Ascending aorta (tissue), 2 donors: Measurements from ENCODE around the gene PDE4B. TPM values are rescaled to one million over a fixed set of nuclear protein-coding genes. Genes with fewer than 3 reads are reported as not detected.

Experiments
- DNase-seq, 2 donors: peaks; one replicate each; pipeline ENCODE4 v3.0.0-alpha.2; 2019; ENCODE audit warnings: low spot score in 2 of 2
- H3K27ac ChIP-seq, 2 donors: fragments of 200-600 bp; sonication (generic); one replicate each; pipeline ENCODE4 v1.5.1; 2016 to 2017; ENCODE audit warnings: mild to moderate bottlenecking in 1 of 2
- H3K27me3 ChIP-seq: fragments of 200-600 bp; sonication (generic); one replicate; pipeline ENCODE4 v1.5.1; 2017
- H3K36me3 ChIP-seq, 2 donors: fragments of 200-600 bp; sonication (generic); one replicate each; pipeline ENCODE4 v1.5.1; 2016
- H3K4me1 ChIP-seq, 2 donors: fragments of 200-600 bp; sonication (generic); one replicate each; pipeline ENCODE4 v1.5.1; 2016 to 2017; ENCODE audit warnings: mild to moderate bottlenecking in 1 of 2
- H3K4me3 ChIP-seq, 2 donors: fragments of 200-600 bp; sonication (generic); one replicate each; pipeline ENCODE4 v1.5.1; 2016 to 2017; ENCODE audit warnings: mild to moderate bottlenecking in 1 of 2
- H3K9me3 ChIP-seq, 2 donors: fragments of 200-600 bp; sonication (generic); one replicate each; pipeline ENCODE4 v1.5.1; 2016
- CTCF ChIP-seq, 3 experiments: fragments of 200-600 bp in 2 of 3; fragments of 450-650 bp in 1 of 3; sonication (generic) in 2 of 3; IDR thresholded peaks; one replicate each; pipeline ENCODE4 v1.5.1; 2016 to 2019; ENCODE audit warnings: antibody characterized with exemption in 3 of 3, mild to moderate bottlenecking in 1 of 3, moderate library complexity in 1 of 3
- intact Hi-C: fragments of 100-400 bp; cut with DNase I; formaldehyde crosslinking; loops from one replicate; pipeline ENCODE4 v1.15.1; 2023
- total RNA-seq: library from RNA; depleted of rRNA; stranded (reverse); fragments of >200 nt; gene quantifications from one replicate; pipeline ENCODE4 v1.1.0, GENCODE V29; 2016

PDE4B gene
- total RNA-seq, 1 donor from 2014 or later = 4.5 TPM

- TF ChIP-seq CTCF (IDR thresholded peaks at IDR 0.05) = no peak
- Histone ChIP-seq H3K27me3 (no peaks in the 10 kb centered on the region), H3K36me3 (no peaks in the 10 kb centered on the region), H3K4me3 (no peak overlapping the region), H3K4me1 (no peaks in the 10 kb centered on the region), H3K27ac (no peak overlapping the region), H3K9me3 (no peaks in the 10 kb centered on the region)
- no peak for DNase-seq
- intact Hi-C loops = no loop called here
Observed at GRCh38 chr1:66240491-66241484, 448.1 kb downstream of the PDE4B start.

DNA sequence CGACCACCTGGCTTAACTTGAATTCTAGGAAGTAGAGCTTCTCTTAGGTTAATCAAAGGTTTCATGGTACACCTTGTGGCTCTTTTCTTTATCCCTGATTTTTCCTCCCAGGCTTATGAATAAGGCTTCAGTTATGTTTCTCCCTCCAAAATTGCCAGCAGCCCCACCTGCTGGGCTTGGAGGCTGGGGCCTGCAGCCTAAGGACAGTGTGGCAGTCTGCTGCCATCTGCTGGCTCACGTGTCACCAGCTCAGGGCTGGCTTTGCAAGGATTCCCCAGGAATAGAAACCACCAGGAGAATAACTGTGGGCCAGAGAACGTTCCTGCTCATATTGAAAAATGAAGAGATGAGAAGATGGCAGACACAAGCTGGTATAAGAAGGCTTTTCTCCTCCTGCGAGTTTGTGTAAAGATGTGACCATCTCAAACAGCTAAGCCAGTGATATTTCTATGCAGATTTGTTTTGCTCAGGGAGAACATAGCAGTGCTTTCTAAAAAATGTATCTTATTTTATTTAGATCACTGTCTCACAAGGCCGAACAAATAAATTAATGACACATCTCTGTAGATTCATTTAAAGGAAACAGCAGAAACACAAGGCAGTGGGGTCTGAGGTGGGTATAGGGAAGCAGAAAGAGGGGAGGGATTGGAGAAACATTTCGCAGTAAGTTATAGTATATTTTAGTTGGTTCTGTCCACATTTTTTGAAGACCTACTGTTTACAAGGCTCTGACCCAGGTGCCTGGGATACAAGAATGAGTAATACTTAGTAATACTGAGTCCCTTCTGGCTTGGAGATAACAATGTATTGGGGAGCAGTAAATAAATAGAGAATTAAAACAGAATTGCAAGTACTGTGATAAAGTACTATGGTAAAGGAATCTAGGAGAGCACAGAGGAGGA is 450.2 kb downstream of the PDE4B start:
- intact Hi-C loops = loop anchor here (1.0 kb wide), 1 partner anchor 284 kb away; no protein-coding TSS in a partner anchor
- peak; percentile 93 to 98 (median 96) for TF ChIP-seq CTCF (IDR thresholded peaks at IDR 0.05)
- peak; percentile 43 to 92 for DNase-seq
- H3K36me3 ChIP-seq = no peaks in the 10 kb centered on the region
- H3K27ac ChIP-seq = no peak overlapping the region
- no peaks in the 10 kb centered on the region for H3K27me3 ChIP-seq
- H3K9me3 ChIP-seq = no peaks in the 10 kb centered on the region
- no peaks in the 10 kb centered on the region for H3K4me1 ChIP-seq
- H3K4me3 ChIP-seq = no peak overlapping the region

- intact Hi-C loops = no loop called here
- Histone ChIP-seq H3K4me3 (no peak overlapping the region), H3K9me3 (no peaks in the 10 kb centered on the region), H3K36me3 (no peaks in the 10 kb centered on the region), H3K27me3 (no peaks in the 10 kb centered on the region), H3K4me1 (no peaks in the 10 kb centered on the region), H3K27ac (no peak overlapping the region)
- TF ChIP-seq CTCF (IDR thresholded peaks at IDR 0.05) = no peak
- no peak for DNase-seq
Observed at GRCh38 chr1:66243548-66244130, 450.9 kb downstream of the PDE4B start.

DNA sequence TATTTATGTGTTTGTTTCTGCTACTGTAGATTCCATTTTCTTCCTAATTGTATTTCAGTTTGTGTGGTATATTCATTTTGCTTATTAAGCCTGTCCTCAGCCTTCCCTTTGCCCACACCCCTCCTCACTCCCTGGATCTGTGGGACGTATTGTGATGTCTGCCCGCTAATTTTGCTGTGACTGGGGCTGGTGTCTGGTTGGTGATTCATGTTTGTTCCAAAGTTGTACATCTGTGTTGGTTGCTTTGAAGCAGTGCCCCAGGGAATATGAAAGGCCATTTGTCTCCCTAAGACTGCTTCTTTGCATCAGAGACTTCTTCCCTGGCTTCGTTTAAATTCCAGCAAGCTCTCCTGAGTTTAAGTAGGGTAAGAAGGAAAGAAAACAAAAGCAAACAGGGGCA is 451.7 kb downstream of the PDE4B start:
- no peak overlapping the region for H3K27ac ChIP-seq
- H3K9me3 ChIP-seq = no peaks in the 10 kb centered on the region
- no peak for DNase-seq
- no peaks in the 10 kb centered on the region for H3K36me3 ChIP-seq
- H3K4me1 ChIP-seq = no peaks in the 10 kb centered on the region
- TF ChIP-seq CTCF (IDR thresholded peaks at IDR 0.05) = no peak
- intact Hi-C loops = no loop called here
- H3K27me3 ChIP-seq = no peaks in the 10 kb centered on the region
- no peak overlapping the region for H3K4me3 ChIP-seq

DNA sequence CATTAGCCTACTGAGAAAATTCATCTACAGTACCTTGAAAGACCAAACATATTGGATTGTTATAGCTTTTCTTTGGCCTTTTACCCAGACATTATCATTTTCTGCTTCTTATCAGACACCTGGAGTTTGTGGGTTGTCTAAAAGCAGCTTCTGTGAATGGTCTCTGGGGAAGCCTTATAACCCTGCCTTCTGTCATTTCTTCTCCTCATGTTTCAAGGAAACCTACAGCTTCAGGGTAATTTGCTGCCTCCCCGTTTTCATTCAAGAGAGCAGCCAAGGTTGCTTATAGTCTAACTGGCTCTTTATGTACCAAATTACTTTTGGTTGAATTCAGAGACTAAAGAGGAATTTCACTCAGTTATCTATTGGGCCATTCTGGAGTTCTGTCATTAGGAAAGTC is 453.0 kb downstream of the PDE4B start:
- intact Hi-C loops = no loop called here
- TF ChIP-seq CTCF (IDR thresholded peaks at IDR 0.05) = no peak
- no peak for DNase-seq
- H3K36me3 ChIP-seq = no peaks in the 10 kb centered on the region
- H3K4me1 ChIP-seq = no peaks in the 10 kb centered on the region
- H3K9me3 ChIP-seq = no peaks in the 10 kb centered on the region
- H3K27me3 ChIP-seq = no peaks in the 10 kb centered on the region
- no peak overlapping the region for H3K4me3 ChIP-seq
- no peak overlapping the region for H3K27ac ChIP-seq
